Natural killer cell (primary cell): ENCODE results near the gene TEKT3. TPM values are rescaled to one million over a fixed set of nuclear protein-coding genes. Genes with fewer than 3 reads are reported as not detected.

Experiments used
- ATAC-seq, 3 donors: fragments of 150-1000 bp in 2 of 3; fragments of 200-7000 bp in 1 of 3; cut with Tn5 transposase; 1 replicate in 1 of 3; 2 replicates in 2 of 3; pipeline ENCODE4 v1.10.0; 2021; ENCODE audit warnings: mild to moderate bottlenecking in 2 of 3, moderate library complexity in 2 of 3
- DNase-seq, 2 donors: peaks; one replicate each; pipeline versions ENCODE4 v3.0.0 to v3.0.0-alpha.2; 2013 to 2021; ENCODE audit warnings: mixed read lengths in 1 of 2
- H3K27ac ChIP-seq: one replicate; pipeline ENCODE4 v1.5.1; 2013; ENCODE audit warnings: mild to moderate bottlenecking, low read length
- H3K27me3 ChIP-seq: one replicate; pipeline ENCODE4 v1.6.1; 2013; ENCODE audit warnings: low read length; ENCODE audit not compliant: control insufficient read depth, insufficient read depth
- H3K36me3 ChIP-seq: one replicate; pipeline ENCODE4 v1.6.1; 2013; ENCODE audit warnings: low read length; ENCODE audit not compliant: control insufficient read depth, insufficient read depth
- H3K4me1 ChIP-seq: one replicate; pipeline ENCODE4 v1.6.1; 2013; ENCODE audit warnings: low read length; ENCODE audit not compliant: control insufficient read depth, insufficient read depth
- H3K4me3 ChIP-seq: one replicate; pipeline ENCODE4 v1.5.1; 2013; ENCODE audit warnings: low read length
- H3K9me3 ChIP-seq: one replicate; pipeline ENCODE4 v1.6.1; 2013; ENCODE audit warnings: low read length; ENCODE audit not compliant: control insufficient read depth, insufficient read depth
- H3K27ac Mint-ChIP-seq, 2 donors: one replicate each; pipeline ENCODE4 v1.8.0; 2022; ENCODE audit warnings: mild to moderate bottlenecking in 2 of 2, mixed read lengths in 2 of 2, moderate library complexity in 1 of 2
- H3K27me3 Mint-ChIP-seq, 2 donors: one replicate each; pipeline ENCODE4 v1.8.0; 2022; ENCODE audit warnings: low read depth in 2 of 2, mixed read lengths in 2 of 2
- H3K36me3 Mint-ChIP-seq: one replicate; pipeline ENCODE4 v1.8.0; 2022; ENCODE audit warnings: mixed read lengths
- H3K4me1 Mint-ChIP-seq, 2 donors: one replicate each; pipeline ENCODE4 v1.8.0; 2022; ENCODE audit warnings: mixed read lengths in 2 of 2
- H3K4me3 Mint-ChIP-seq: one replicate; pipeline ENCODE4 v1.8.0; 2022; ENCODE audit warnings: mild to moderate bottlenecking, moderate library complexity, mixed read lengths
- H3K9me3 Mint-ChIP-seq, 2 donors: one replicate each; pipeline ENCODE4 v1.8.0; 2022; ENCODE audit warnings: mixed read lengths in 2 of 2
- WGBS: methylation state at CpG from one replicate; pipeline ENCODE4 v1.1.7; 2013; ENCODE audit warnings: missing lambda C conversion rate; ENCODE audit not compliant: insufficient coverage; 5-methylcytosine and 5-hydroxymethylcytosine counted together
- intact Hi-C: fragments of 100-400 bp; cut with micrococcal nuclease; formaldehyde crosslinking; loops from one replicate; pipeline ENCODE4 v1.14.2; 2022
- total RNA-seq, 4 donors: library from RNA; stranded (reverse); fragments of 120-200 nt in 1 of 4; gene quantifications; one replicate each; pipeline versions ENCODE4 v1.2.3 to v1.2.4, GENCODE V29; 2013 to 2022
- TF ChIP-seq, protein P1 (sequence below): fragments of 200-600 bp; IDR thresholded peaks from one replicate; pipeline ENCODE4 v1.8.0; 2022; ENCODE audit warnings: antibody characterized with exemption

The TEKT3 gene
- total RNA-seq, 3 donors from 2014 or later (not counting 1 experiment from before 2014, with no cell fraction given): 0.39 to 1.3 (median 0.58) TPM

DNA sequence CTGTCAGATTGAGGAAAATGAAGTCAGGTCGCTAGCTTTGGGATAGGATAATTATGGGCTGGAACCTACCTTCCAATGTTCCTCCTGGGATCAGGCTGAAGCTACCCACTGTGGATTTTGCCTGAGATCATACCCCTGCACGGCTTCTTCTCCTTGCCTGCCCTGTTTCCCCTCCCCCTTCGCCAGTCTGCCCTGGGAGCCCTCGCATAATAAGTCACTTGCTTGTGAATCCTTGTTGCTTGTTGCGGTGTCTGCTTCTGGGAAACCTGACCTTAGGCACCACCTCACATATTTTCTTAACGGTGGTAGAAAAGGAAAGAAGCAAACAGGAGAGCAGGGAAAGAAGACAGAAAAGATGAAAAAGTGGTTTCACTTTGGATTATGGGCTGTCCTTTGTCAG, 63.0 kb downstream of the TEKT3 start:
- no peaks in the 10 kb centered on the region for H3K4me1 ChIP-seq
- Mint-ChIP-seq H3K4me1 (no peaks in the 10 kb centered on the region), H3K27ac (no peak overlapping the region), H3K4me3 (no peak overlapping the region), H3K27me3 (peaks cover 19 to 33% of the 10 kb centered on the region in 2 donors), H3K9me3 (peaks cover 0 to 4% of the 10 kb centered on the region in 2 donors), H3K36me3 (no peaks in the 10 kb centered on the region)
- TF ChIP-seq, protein P1, sequence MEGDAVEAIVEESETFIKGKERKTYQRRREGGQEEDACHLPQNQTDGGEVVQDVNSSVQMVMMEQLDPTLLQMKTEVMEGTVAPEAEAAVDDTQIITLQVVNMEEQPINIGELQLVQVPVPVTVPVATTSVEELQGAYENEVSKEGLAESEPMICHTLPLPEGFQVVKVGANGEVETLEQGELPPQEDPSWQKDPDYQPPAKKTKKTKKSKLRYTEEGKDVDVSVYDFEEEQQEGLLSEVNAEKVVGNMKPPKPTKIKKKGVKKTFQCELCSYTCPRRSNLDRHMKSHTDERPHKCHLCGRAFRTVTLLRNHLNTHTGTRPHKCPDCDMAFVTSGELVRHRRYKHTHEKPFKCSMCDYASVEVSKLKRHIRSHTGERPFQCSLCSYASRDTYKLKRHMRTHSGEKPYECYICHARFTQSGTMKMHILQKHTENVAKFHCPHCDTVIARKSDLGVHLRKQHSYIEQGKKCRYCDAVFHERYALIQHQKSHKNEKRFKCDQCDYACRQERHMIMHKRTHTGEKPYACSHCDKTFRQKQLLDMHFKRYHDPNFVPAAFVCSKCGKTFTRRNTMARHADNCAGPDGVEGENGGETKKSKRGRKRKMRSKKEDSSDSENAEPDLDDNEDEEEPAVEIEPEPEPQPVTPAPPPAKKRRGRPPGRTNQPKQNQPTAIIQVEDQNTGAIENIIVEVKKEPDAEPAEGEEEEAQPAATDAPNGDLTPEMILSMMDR: no peak
- no peaks in the 10 kb centered on the region for H3K36me3 ChIP-seq
- DNase-seq (no peak), ATAC-seq (no peak)
- H3K27me3 ChIP-seq: peaks cover 6% of the 10 kb centered on the region
- H3K27ac ChIP-seq: no peak overlapping the region
- 56% methylated on average over 4 of the region's 6 CpGs for WGBS
- no peaks in the 10 kb centered on the region for H3K9me3 ChIP-seq
- no peak overlapping the region for H3K4me3 ChIP-seq
- intact Hi-C loops: no loop called here

DNA sequence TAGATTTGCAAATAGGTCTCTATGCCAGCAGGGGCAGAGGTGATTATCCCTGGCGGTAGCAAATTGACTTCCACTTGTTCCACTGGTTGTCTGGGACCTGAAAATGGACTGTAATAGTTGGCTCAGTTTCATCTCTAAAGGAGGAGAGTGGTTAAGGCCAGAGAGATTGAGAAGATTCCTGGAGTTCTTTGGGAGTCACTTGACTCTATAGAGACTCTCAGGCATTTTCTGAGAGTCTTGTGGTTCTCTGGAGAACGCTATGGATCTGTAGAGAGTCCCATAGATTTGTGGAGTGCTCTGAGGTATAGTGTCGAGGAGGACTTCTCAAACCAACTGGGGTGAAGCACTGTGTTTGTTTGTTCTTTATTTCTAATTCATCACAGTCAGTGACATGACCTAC, 67.4 kb downstream of the TEKT3 start:
- Mint-ChIP-seq H3K36me3 (no peaks in the 10 kb centered on the region), H3K9me3 (peaks cover 0 to 2% of the 10 kb centered on the region in 2 donors), H3K27ac (no peak overlapping the region), H3K27me3 (peaks cover 0 to 12% of the 10 kb centered on the region in 2 donors), H3K4me3 (no peak overlapping the region), H3K4me1 (no peaks in the 10 kb centered on the region)
- Histone ChIP-seq H3K27ac (no peak overlapping the region), H3K9me3 (no peaks in the 10 kb centered on the region), H3K4me3 (no peak overlapping the region), H3K27me3 (peaks cover 6% of the 10 kb centered on the region), H3K4me1 (no peaks in the 10 kb centered on the region), H3K36me3 (no peaks in the 10 kb centered on the region)
- TF ChIP-seq, protein P1: no peak
- intact Hi-C loops: no loop called here
- DNase-seq: no peak
- ATAC-seq: no peak
- WGBS: 82% methylated on average over 3 of the region's 3 CpGs

DNA sequence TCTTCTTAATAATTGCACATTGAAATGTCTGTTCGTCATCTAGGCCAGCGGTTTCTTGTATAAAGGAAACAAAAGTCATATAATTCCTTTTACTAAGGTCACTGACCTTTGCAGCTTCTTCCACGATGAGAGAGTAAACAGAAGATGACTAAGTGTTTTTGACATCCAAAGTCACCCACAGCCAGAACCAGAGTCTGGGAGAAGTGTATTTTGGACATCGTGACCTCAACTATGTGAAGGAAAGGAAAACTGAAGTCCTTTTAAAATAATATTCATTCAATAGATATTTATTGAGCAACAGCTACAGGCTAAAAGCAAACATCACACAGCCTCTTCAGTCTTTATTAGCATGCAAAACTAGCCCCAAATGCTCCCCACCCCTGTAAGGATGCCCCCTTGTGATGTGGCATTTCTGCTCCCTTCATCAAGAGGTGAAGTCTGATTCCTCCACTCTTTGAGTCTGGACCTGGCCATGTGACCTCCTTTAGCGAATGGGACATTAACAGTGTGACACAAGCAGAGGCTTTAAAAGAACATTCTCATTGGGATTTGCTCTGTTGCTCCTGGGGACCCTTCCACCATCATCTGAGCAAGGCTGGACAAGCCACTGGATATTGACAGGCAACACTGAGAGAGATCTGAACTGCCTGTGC, 68.1 kb downstream of the TEKT3 start:
- 75% methylated on average over 4 of the region's 5 CpGs for WGBS
- Histone ChIP-seq H3K27me3 (peaks cover 3% of the 10 kb centered on the region), H3K36me3 (no peaks in the 10 kb centered on the region), H3K27ac (no peak overlapping the region), H3K4me1 (no peaks in the 10 kb centered on the region), H3K4me3 (no peak overlapping the region), H3K9me3 (no peaks in the 10 kb centered on the region)
- DNase-seq: no peak
- Mint-ChIP-seq H3K9me3 (peaks cover 0 to 2% of the 10 kb centered on the region in 2 donors), H3K4me1 (no peaks in the 10 kb centered on the region), H3K36me3 (no peaks in the 10 kb centered on the region), H3K27me3 (peaks cover 2 to 9% of the 10 kb centered on the region in 2 donors), H3K4me3 (no peak overlapping the region), H3K27ac (no peak overlapping the region)
- no peak for ATAC-seq
- intact Hi-C loops: no loop called here
- TF ChIP-seq, protein P1: no peak

DNA sequence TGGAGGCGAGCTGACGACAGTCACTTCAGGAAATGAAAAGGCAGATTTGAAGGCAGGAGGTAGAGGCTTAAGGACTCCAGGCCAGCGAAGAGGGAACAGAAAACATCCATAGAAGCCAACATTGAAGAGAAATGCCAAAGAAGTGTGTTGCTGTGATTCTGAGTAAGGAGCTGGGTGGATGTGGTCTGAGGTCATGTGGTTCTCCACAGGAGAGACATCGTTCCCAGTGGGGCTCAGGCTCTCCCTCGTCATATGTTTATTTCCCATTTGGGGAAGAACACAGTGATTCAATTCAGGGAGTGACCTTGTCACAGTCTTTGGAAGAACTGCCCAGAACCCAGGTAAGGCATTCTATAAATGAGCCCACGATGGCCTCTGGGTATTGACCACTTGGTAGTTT, 69.7 kb downstream of the TEKT3 start:
- no peaks in the 10 kb centered on the region for H3K4me1 ChIP-seq
- H3K4me3 ChIP-seq: no peak overlapping the region
- peaks cover 0 to 2% of the 10 kb centered on the region in 2 donors for H3K9me3 Mint-ChIP-seq
- no peaks in the 10 kb centered on the region for H3K27me3 ChIP-seq
- no peaks in the 10 kb centered on the region for H3K9me3 ChIP-seq
- peaks cover 15 to 17% of the 10 kb centered on the region in 2 donors for H3K27me3 Mint-ChIP-seq
- 81% methylated on average over 6 of the region's 6 CpGs for WGBS
- DNase-seq: no peak
- no peaks in the 10 kb centered on the region for H3K36me3 ChIP-seq
- no peak overlapping the region for H3K4me3 Mint-ChIP-seq
- TF ChIP-seq, protein P1: no peak
- no peak overlapping the region for H3K27ac ChIP-seq
- no peaks in the 10 kb centered on the region for H3K4me1 Mint-ChIP-seq
- ATAC-seq: no peak
- H3K36me3 Mint-ChIP-seq: no peaks in the 10 kb centered on the region
- intact Hi-C loops: no loop called here
- no peak overlapping the region for H3K27ac Mint-ChIP-seq
